ENCODE data around the gene LRTM2.

The LRTM2 gene

DNA sequence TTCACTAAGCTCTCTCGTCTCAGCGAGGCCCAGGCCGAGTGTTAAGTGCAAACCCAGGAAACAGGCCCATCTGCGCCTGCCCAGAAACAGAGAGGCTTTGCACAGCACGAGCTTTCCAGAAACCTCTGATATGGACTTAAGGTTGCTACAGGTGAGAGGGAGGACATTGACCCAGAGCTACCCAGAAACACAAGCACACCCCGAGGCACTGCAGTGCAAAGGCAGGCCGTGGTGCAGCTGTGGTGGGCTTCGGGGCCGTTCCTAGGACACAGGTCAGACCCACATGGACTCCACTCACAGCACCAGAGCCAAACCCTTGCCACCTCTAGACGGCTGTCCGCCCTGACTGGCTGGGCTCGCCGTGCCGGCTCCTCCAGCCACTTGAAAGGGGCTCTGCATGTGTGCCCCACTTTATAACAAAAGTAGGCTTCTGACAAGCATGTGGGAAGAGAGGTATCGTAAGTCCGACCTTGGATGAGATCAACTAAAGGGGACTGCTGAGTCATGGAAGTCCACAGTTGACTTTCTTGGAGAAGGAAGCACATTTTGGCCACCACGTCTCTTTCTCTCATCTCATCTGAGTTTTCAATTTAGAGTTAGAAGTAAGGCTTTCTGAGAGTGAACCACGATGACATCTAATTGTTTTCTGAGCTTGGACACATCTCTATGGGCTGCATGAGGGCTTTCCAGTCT lies 59.9 kb downstream of the LRTM2 start:
- ChIA-PET CTCF (no interaction called here), POLR2A (no interaction called here)
- DNase-seq (ENCODE audit: extremely low spot score), result peak; percentile 0
- TF ChIP-seq CTBP1 (IDR thresholded peaks at IDR 0.05; ENCODE audit: borderline replicate concordance) (no peak), BHLHE40 (IDR thresholded peaks at IDR 0.05; ENCODE audit: borderline replicate concordance) (no peak), ARNT (IDR thresholded peaks at IDR 0.05) (no peak), PKNOX1 (IDR thresholded peaks at IDR 0.05) (no peak), FOXK2 (IDR thresholded peaks at IDR 0.05) (no peak), NFRKB (IDR thresholded peaks at IDR 0.05) (no peak), SUZ12 (IDR thresholded peaks at IDR 0.05) (no peak), ZNF384 (IDR thresholded peaks at IDR 0.05) (no peak), FOXA1 (IDR thresholded peaks at IDR 0.05) (no peak), LEF1 (IDR thresholded peaks at IDR 0.05; ENCODE audit: borderline replicate concordance) (no peak), TARDBP (IDR thresholded peaks at IDR 0.05) (no peak), FOXM1 (IDR thresholded peaks at IDR 0.05; ENCODE audit: borderline replicate concordance) (no peak), L3MBTL2 (conservative IDR thresholded peaks at IDR 0.05) (no peak), HDGF (IDR thresholded peaks at IDR 0.05; ENCODE audit: borderline replicate concordance) (no peak), SP1 (IDR thresholded peaks at IDR 0.05) (no peak), ELF4 (IDR thresholded peaks at IDR 0.05) (no peak)

DNA sequence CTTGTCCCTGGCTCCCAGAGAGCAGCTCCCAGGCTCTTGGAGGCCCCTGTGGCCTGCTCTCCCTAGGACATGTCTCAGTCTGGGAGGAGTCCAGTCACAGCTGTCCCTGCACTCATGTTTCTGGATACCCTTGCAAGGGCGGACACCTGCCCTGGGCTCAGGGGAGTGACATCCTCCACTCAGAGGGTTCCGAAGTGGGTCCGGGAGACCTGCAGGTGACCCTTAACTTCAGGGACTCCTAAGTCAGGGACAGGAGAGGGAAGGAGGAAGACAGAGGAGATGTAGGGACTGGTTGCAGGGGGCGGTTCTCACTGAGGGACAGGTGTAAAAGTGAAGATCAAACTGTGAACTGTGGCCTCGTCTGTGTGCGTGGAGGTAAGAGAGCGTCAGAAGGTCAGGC lies 60.5 kb downstream of the LRTM2 start:
- ChIA-PET POLR2A (no interaction called here), CTCF (no interaction called here)
- TF ChIP-seq FOXA1 (IDR thresholded peaks at IDR 0.05) (no peak), FOXM1 (IDR thresholded peaks at IDR 0.05; ENCODE audit: borderline replicate concordance) (no peak), CTBP1 (IDR thresholded peaks at IDR 0.05; ENCODE audit: borderline replicate concordance) (no peak), NFRKB (IDR thresholded peaks at IDR 0.05) (no peak), SP1 (IDR thresholded peaks at IDR 0.05) (no peak), SUZ12 (IDR thresholded peaks at IDR 0.05) (no peak), ELF4 (IDR thresholded peaks at IDR 0.05) (no peak), HDGF (IDR thresholded peaks at IDR 0.05; ENCODE audit: borderline replicate concordance) (no peak), BHLHE40 (IDR thresholded peaks at IDR 0.05; ENCODE audit: borderline replicate concordance) (no peak), LEF1 (IDR thresholded peaks at IDR 0.05; ENCODE audit: borderline replicate concordance) (no peak), ARNT (IDR thresholded peaks at IDR 0.05) (no peak), ZNF384 (IDR thresholded peaks at IDR 0.05) (no peak), L3MBTL2 (conservative IDR thresholded peaks at IDR 0.05) (no peak), PKNOX1 (IDR thresholded peaks at IDR 0.05) (no peak), FOXK2 (IDR thresholded peaks at IDR 0.05) (no peak), TARDBP (IDR thresholded peaks at IDR 0.05) (no peak)
- DNase-seq (ENCODE audit: extremely low spot score), result peak; percentile 3

- TF ChIP-seq FOXK2 (IDR thresholded peaks at IDR 0.05) (no peak), SUZ12 (IDR thresholded peaks at IDR 0.05) (no peak), ARNT (IDR thresholded peaks at IDR 0.05) (no peak), ZNF384 (IDR thresholded peaks at IDR 0.05) (no peak), CTBP1 (IDR thresholded peaks at IDR 0.05; ENCODE audit: borderline replicate concordance) (no peak), PKNOX1 (IDR thresholded peaks at IDR 0.05) (no peak), L3MBTL2 (conservative IDR thresholded peaks at IDR 0.05) (no peak), FOXA1 (IDR thresholded peaks at IDR 0.05) (no peak), HDGF (IDR thresholded peaks at IDR 0.05; ENCODE audit: borderline replicate concordance) (no peak), FOXM1 (IDR thresholded peaks at IDR 0.05; ENCODE audit: borderline replicate concordance) (no peak)
- ChIA-PET CTCF (no interaction called here), POLR2A (no interaction called here)
- peak; percentile 1 for DNase-seq (ENCODE audit: extremely low spot score)
Observed at GRCh38 chr12:1881301-1881700, 60.9 kb downstream of the LRTM2 start.

DNA sequence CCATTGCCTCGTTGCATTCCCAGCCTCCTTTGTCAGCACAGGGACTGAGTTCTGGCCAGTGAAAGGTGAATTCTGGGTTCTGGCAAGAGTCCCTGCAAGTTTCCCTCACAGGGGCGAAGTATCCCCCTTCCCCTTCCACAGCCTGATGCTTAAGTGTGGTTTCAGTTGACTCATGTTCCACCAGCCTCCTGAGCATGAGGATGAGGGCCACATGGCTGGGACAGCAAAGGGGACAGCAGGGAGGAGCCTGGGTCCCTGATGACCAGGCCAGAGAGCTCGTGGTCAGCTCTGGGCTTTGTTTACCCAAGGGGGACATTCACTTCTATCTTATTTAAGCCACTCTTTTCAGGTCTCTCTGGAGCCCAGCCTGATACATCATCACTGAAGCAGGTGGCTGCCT lies 61.6 kb downstream of the LRTM2 start:
- POLR2A ChIA-PET, result no interaction called here
- CTCF ChIA-PET, result no interaction called here
- no peak for DNase-seq (ENCODE audit: extremely low spot score)
- no peak for TF ChIP-seq FOXK2 (IDR thresholded peaks at IDR 0.05)
- no peak for TF ChIP-seq BHLHE40 (IDR thresholded peaks at IDR 0.05; ENCODE audit: borderline replicate concordance)
- no peak for TF ChIP-seq HDGF (IDR thresholded peaks at IDR 0.05; ENCODE audit: borderline replicate concordance)
- no peak for TF ChIP-seq SP1 (IDR thresholded peaks at IDR 0.05)
- TF ChIP-seq NFRKB (IDR thresholded peaks at IDR 0.05), result no peak
- no peak for TF ChIP-seq ELF4 (IDR thresholded peaks at IDR 0.05)

DNA sequence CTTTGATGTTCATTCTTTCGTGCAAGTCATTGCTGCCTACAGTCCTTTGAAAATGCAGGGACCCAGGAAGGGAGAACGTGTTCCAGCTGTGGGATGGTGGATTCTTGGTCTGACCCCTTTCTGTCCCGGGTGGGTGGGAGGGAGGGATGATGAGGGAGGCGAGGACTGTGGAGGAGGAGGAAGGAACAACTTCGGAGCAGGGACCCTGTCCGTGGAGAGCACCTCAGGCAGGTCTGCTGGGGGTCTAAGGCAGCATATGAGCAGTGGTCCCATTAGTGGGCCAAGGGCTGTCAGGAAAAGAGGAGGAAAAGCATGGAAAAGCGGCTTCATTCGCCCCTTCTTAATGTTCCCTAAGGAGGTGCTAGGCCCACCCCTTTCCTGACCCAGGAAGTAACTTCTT lies 62.0 kb downstream of the LRTM2 start:
- POLR2A ChIA-PET, result no interaction called here

More for the DNA sequence above, 62.0 kb downstream of the LRTM2 start:
- CTCF ChIA-PET, result no interaction called here
- DNase-seq (ENCODE audit: extremely low spot score), result peak; percentile 1
- TF ChIP-seq FOXK2 (IDR thresholded peaks at IDR 0.05) (no peak), CTBP1 (IDR thresholded peaks at IDR 0.05; ENCODE audit: borderline replicate concordance) (no peak), ELF4 (IDR thresholded peaks at IDR 0.05) (no peak), FOXA1 (IDR thresholded peaks at IDR 0.05) (no peak), NFRKB (IDR thresholded peaks at IDR 0.05) (no peak), SUZ12 (IDR thresholded peaks at IDR 0.05) (no peak), L3MBTL2 (conservative IDR thresholded peaks at IDR 0.05) (no peak), FOXM1 (IDR thresholded peaks at IDR 0.05; ENCODE audit: borderline replicate concordance) (no peak), ARNT (IDR thresholded peaks at IDR 0.05) (no peak), TARDBP (IDR thresholded peaks at IDR 0.05) (no peak), HDGF (IDR thresholded peaks at IDR 0.05; ENCODE audit: borderline replicate concordance) (no peak), SP1 (IDR thresholded peaks at IDR 0.05) (no peak), BHLHE40 (IDR thresholded peaks at IDR 0.05; ENCODE audit: borderline replicate concordance) (no peak), ZNF384 (IDR thresholded peaks at IDR 0.05) (no peak), PKNOX1 (IDR thresholded peaks at IDR 0.05) (no peak), LEF1 (IDR thresholded peaks at IDR 0.05; ENCODE audit: borderline replicate concordance) (no peak)
